ENCODE results near the gene MCF2L. TPM values are rescaled to one million over a fixed set of nuclear protein-coding genes. Genes with fewer than 3 reads are reported as not detected.

Gene MCF2L
- total RNA-seq, 1 donor = 5.8 TPM

GRCh38 chr13:113002913-113003290 lies 33.9 kb downstream of the MCF2L start:
- Histone ChIP-seq H3K4me3 (ENCODE audit: low read length) (no peak overlapping the region), H3K4me1 (ENCODE audit: insufficient read depth, low read length) (peaks cover 6% of the 10 kb centered on the region), H3K27me3 (ENCODE audit: insufficient read depth, low read length) (no peaks in the 10 kb centered on the region), H3K9me3 (ENCODE audit: low read depth, low read length) (no peaks in the 10 kb centered on the region)

GRCh38 chr13:113004126-113004525 lies 35.1 kb downstream of the MCF2L start:
- Histone ChIP-seq H3K27me3 (ENCODE audit: insufficient read depth, low read length) (no peaks in the 10 kb centered on the region), H3K4me1 (ENCODE audit: insufficient read depth, low read length) (peaks cover 6% of the 10 kb centered on the region), H3K9me3 (ENCODE audit: low read depth, low read length) (no peaks in the 10 kb centered on the region), H3K4me3 (ENCODE audit: low read length) (no peak overlapping the region)

DNA sequence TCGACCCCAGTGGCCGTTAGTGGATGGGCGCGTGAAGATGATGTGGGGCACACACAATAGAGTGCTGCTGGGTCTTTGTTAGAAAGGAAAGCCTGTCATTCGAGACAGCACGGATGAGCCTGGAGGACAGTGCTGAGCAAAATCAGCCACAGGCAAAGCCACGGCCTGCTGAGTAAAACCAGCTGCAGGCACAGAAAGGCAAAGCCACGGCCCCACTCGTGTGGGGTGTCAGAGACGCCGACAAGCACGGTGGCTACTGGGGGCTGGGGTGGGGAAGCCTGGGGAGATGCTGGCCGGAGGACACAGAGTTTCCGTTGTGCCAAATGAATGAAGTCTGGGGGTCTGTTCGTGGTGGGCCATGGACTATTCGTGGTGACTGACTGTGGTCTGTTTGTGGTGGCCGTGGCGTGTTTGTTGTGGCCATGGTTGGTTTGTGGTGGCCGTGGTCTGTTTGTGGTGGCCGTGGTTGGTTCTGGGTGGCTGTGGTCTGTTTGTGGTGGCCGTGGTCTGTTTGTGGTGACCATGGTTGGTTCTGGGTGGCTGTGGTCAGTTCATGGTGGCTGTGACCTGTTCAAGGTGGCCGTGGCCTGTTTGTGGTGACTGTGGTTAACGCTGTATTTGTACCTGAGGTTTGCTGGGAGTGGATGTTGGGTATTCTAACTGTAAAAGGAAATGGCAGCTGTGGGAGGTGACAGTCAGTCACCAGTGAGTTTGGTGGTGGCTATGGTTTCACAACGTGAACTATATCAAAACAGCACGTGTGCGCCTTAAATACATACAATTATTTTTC lies 36.3 kb downstream of the MCF2L start:
- no peak overlapping the region for H3K4me3 ChIP-seq (ENCODE audit: low read length)
- no peaks in the 10 kb centered on the region for H3K9me3 ChIP-seq (ENCODE audit: low read depth, low read length)
- H3K4me1 ChIP-seq (ENCODE audit: insufficient read depth, low read length) = peaks cover 6% of the 10 kb centered on the region

DNA sequence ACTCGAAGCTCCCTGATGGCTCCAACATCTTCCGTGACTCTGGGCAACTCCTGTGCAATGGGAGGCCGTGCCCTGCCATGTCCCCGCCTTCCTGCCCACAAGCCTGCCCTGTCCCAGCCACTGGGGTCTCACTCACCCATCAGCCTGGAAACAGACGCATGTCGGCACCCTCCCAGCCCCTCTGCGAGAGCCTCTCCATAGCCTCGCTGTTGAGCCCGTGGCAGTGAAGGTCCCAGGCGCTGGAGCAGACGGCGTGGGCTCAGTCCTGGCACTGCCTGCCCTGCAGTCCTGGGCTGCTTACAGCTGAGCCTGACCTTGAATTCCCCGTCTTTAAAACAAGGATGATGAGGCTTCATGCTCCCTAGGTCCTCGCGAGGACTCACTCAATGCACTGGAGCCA lies 37.0 kb downstream of the MCF2L start:
- peaks cover 6% of the 10 kb centered on the region for H3K4me1 ChIP-seq (ENCODE audit: insufficient read depth, low read length)
- H3K27me3 ChIP-seq (ENCODE audit: insufficient read depth, low read length) = no peaks in the 10 kb centered on the region
- H3K4me3 ChIP-seq (ENCODE audit: low read length) = no peak overlapping the region
- H3K9me3 ChIP-seq (ENCODE audit: low read depth, low read length) = no peaks in the 10 kb centered on the region

More for the DNA sequence above, 36.3 kb downstream of the MCF2L start:
- H3K27me3 ChIP-seq (ENCODE audit: insufficient read depth, low read length) = no peaks in the 10 kb centered on the region

- H3K4me3 ChIP-seq (ENCODE audit: low read length) = no peak overlapping the region
- H3K27me3 ChIP-seq (ENCODE audit: insufficient read depth, low read length) = no peaks in the 10 kb centered on the region
- H3K9me3 ChIP-seq (ENCODE audit: low read depth, low read length) = no peaks in the 10 kb centered on the region
- peaks cover 6% of the 10 kb centered on the region for H3K4me1 ChIP-seq (ENCODE audit: insufficient read depth, low read length)
Observed at GRCh38 chr13:113006660-113007059, 37.6 kb downstream of the MCF2L start.

DNA sequence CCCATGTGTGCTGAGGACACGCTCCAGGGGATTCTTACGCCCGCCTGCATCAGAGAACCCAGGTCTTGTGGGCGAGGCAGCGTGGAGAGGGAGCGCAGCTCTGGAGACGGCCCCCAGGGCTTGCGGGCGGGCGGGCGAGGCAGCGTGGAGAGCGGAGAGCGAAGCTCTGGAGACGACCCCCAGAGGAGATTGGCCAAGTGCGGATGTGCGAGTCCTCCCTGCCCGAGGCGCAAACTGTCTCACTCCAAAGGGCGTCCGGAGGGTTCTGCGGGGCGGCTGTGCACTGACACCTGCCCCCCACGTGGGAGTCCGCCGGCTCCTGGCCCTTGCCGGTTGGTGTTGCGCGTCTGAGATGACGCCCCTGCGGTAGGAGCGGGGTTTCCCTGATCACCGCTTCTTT lies 39.8 kb downstream of the MCF2L start:
- H3K9me3 ChIP-seq (ENCODE audit: low read depth, low read length) = no peaks in the 10 kb centered on the region
- no peak overlapping the region for H3K4me3 ChIP-seq (ENCODE audit: low read length)
- peaks cover 6% of the 10 kb centered on the region for H3K4me1 ChIP-seq (ENCODE audit: insufficient read depth, low read length)
- no peaks in the 10 kb centered on the region for H3K27me3 ChIP-seq (ENCODE audit: insufficient read depth, low read length)

DNA sequence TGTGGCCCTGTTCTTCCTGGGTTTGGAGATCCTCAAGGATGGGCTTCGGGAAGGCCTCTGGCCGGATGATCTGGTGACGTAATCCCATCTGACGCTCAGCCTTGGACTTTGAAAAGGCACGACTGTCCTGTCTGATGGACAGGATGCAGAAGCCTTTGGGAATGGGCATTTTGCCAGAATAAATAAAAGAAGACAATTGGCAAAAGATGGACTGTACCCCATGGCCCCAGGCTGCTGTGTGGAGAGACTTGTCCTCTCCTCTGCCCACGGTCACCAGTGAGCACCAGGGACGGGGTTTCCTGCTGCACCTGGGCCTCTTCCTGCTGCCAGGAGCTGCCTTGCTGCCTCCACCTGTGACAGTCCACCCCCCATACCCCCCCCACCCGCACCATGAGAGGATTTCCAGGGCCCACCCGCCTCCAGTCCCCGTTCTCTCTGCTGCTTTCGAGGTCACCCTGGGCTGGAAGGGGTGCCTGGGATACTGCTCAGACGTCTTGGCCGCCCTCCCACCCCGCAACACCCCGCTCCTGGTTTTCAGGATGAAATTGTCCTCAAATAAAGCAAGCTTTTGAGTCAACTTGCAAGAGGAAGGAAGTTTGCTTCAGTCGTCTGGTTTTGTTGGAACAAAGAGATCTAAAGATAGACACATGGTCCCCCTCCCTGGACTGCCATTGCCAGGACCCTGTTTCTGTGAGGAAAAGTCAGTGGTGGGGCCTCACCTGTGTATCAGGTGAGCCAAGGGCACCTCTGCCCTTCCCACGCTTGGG lies 40.9 kb downstream of the MCF2L start:
- Histone ChIP-seq H3K27me3 (ENCODE audit: insufficient read depth, low read length) (no peaks in the 10 kb centered on the region), H3K9me3 (ENCODE audit: low read depth, low read length) (no peaks in the 10 kb centered on the region), H3K4me1 (ENCODE audit: insufficient read depth, low read length) (peaks cover 6% of the 10 kb centered on the region), H3K4me3 (ENCODE audit: low read length) (no peak overlapping the region)

- no peaks in the 10 kb centered on the region for H3K27me3 ChIP-seq (ENCODE audit: insufficient read depth, low read length)
- H3K4me1 ChIP-seq (ENCODE audit: insufficient read depth, low read length) = peaks cover 6% of the 10 kb centered on the region
- no peaks in the 10 kb centered on the region for H3K9me3 ChIP-seq (ENCODE audit: low read depth, low read length)
- H3K4me3 ChIP-seq (ENCODE audit: low read length) = no peak overlapping the region
Observed at GRCh38 chr13:113010510-113010865, 41.5 kb downstream of the MCF2L start.

GRCh38 chr13:113013303-113013702 lies 44.3 kb downstream of the MCF2L start:
- H3K4me3 ChIP-seq (ENCODE audit: low read length) = no peak overlapping the region
- no peaks in the 10 kb centered on the region for H3K9me3 ChIP-seq (ENCODE audit: low read depth, low read length)
- H3K27me3 ChIP-seq (ENCODE audit: insufficient read depth, low read length) = no peaks in the 10 kb centered on the region
- no peaks in the 10 kb centered on the region for H3K4me1 ChIP-seq (ENCODE audit: insufficient read depth, low read length)

GRCh38 chr13:113013878-113014751 lies 45.1 kb downstream of the MCF2L start:
- Histone ChIP-seq H3K4me1 (ENCODE audit: insufficient read depth, low read length) (no peaks in the 10 kb centered on the region), H3K9me3 (ENCODE audit: low read depth, low read length) (no peaks in the 10 kb centered on the region), H3K27me3 (ENCODE audit: insufficient read depth, low read length) (no peaks in the 10 kb centered on the region), H3K4me3 (ENCODE audit: low read length) (no peak overlapping the region)

- H3K4me1 ChIP-seq (ENCODE audit: insufficient read depth, low read length) = no peaks in the 10 kb centered on the region
- H3K27me3 ChIP-seq (ENCODE audit: insufficient read depth, low read length) = no peaks in the 10 kb centered on the region
- H3K9me3 ChIP-seq (ENCODE audit: low read depth, low read length) = no peaks in the 10 kb centered on the region
- no peak overlapping the region for H3K4me3 ChIP-seq (ENCODE audit: low read length)
Observed at GRCh38 chr13:113014752-113015745, 46.0 kb downstream of the MCF2L start.

GRCh38 chr13:113015826-113016525 lies 47.0 kb downstream of the MCF2L start:
- Histone ChIP-seq H3K27me3 (ENCODE audit: insufficient read depth, low read length) (no peaks in the 10 kb centered on the region), H3K9me3 (ENCODE audit: low read depth, low read length) (no peaks in the 10 kb centered on the region), H3K4me1 (ENCODE audit: insufficient read depth, low read length) (no peaks in the 10 kb centered on the region), H3K4me3 (ENCODE audit: low read length) (no peak overlapping the region)

GRCh38 chr13:113016526-113017295 lies 47.7 kb downstream of the MCF2L start:
- no peaks in the 10 kb centered on the region for H3K9me3 ChIP-seq (ENCODE audit: low read depth, low read length)
- H3K27me3 ChIP-seq (ENCODE audit: insufficient read depth, low read length) = no peaks in the 10 kb centered on the region
- H3K4me1 ChIP-seq (ENCODE audit: insufficient read depth, low read length) = no peaks in the 10 kb centered on the region
- no peak overlapping the region for H3K4me3 ChIP-seq (ENCODE audit: low read length)

Data from mononuclear cell (primary cell).